ENCODE measurements around the gene NR1D1. TPM values are rescaled to one million over a fixed set of nuclear protein-coding genes. Genes with fewer than 3 reads are reported as not detected.

Gene NR1D1
- total RNA-seq, 1 donor from 2014 or later, result 6.6 TPM

GRCh38 chr17:40074871-40075200 is 25.6 kb downstream of the NR1D1 start:
- H3K4me3 Mint-ChIP-seq (ENCODE audit: low read depth), result no peak overlapping the region
- DNase-seq (ENCODE audit: low spot score), result no peak
- H3K27me3 Mint-ChIP-seq (ENCODE audit: low read depth), result no peaks in the 10 kb centered on the region
- intact Hi-C loops (cut with micrococcal nuclease), result loop anchor here (1.0 kb wide), 1 partner anchor 62 kb away; no protein-coding TSS in a partner anchor
- H3K4me1 Mint-ChIP-seq (ENCODE audit: low read depth), result peaks cover 12% of the 10 kb centered on the region
- no peaks in the 10 kb centered on the region for H3K9me3 Mint-ChIP-seq
- no peaks in the 10 kb centered on the region for H3K36me3 Mint-ChIP-seq (ENCODE audit: low read depth)
- no peak overlapping the region for H3K27ac Mint-ChIP-seq

DNA sequence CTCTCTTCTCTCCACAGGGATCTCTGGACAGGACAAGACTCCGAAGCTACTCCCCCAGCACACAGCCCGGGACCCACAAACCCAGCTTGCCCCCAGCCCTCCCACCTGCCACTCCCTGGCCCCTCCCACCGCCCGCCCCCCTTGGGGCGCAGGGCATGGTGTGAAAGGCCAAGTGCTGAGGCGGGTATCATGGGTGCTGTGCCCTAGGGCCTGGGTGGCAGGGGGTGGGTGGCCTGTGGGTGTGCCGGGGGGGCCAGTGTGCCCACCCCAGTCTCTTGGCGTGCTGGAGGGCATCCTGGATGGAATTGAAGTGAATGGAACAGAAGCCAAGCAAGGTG is 26.2 kb downstream of the NR1D1 start:
- Mint-ChIP-seq H3K27me3 (ENCODE audit: low read depth) (no peaks in the 10 kb centered on the region), H3K27ac (no peak overlapping the region), H3K4me1 (ENCODE audit: low read depth) (peaks cover 19% of the 10 kb centered on the region), H3K36me3 (ENCODE audit: low read depth) (no peaks in the 10 kb centered on the region), H3K4me3 (ENCODE audit: low read depth) (no peak overlapping the region), H3K9me3 (no peaks in the 10 kb centered on the region)
- DNase-seq (ENCODE audit: low spot score), result no peak
- intact Hi-C loops (cut with micrococcal nuclease), result no loop called here

DNA sequence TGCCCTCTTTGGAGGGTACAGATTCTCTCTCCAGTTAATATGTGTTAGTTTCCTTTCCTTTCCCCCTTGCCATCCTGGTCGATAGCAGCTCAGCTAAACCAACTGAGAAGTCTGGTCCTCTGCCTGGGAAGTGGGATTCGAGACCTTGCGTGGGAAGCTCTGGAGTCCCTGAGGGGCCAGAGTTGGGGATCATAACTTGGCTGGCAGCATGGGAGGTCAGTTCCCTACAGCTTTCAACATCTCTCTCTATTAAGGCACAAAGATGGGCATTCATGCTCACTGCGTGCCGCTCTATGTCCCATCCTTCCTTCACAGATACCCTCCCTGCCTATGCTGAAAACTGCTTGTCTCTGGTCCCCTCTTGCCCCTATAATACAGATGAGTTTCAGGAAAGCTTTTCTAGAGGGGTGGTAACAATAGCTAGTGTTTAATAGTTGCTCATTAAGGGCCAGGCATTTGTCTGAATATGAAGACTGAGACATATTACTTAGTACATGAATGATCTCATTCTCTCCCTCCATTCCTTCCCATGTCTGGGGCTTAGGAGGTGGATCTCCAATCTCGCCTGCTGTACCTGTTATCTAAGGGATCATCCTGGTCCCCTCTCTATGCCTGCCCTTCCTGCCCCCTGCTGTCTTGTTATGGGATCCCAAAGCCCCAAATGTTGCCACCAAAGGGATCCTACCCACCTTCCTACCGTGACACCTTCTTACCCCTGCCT is 26.8 kb downstream of the NR1D1 start:
- no peaks in the 10 kb centered on the region for H3K9me3 Mint-ChIP-seq
- DNase-seq (ENCODE audit: low spot score), result no peak
- H3K27ac Mint-ChIP-seq, result no peak overlapping the region
- peaks cover 24% of the 10 kb centered on the region for H3K4me1 Mint-ChIP-seq (ENCODE audit: low read depth)
- H3K4me3 Mint-ChIP-seq (ENCODE audit: low read depth), result no peak overlapping the region
- intact Hi-C loops (cut with micrococcal nuclease), result no loop called here
- no peaks in the 10 kb centered on the region for H3K36me3 Mint-ChIP-seq (ENCODE audit: low read depth)
- H3K27me3 Mint-ChIP-seq (ENCODE audit: low read depth), result no peaks in the 10 kb centered on the region

- H3K9me3 Mint-ChIP-seq, result no peaks in the 10 kb centered on the region
- H3K36me3 Mint-ChIP-seq (ENCODE audit: low read depth), result no peaks in the 10 kb centered on the region
- H3K27ac Mint-ChIP-seq, result no peak overlapping the region
- peaks cover 29% of the 10 kb centered on the region for H3K4me1 Mint-ChIP-seq (ENCODE audit: low read depth)
- DNase-seq (ENCODE audit: low spot score), result no peak
- no peaks in the 10 kb centered on the region for H3K27me3 Mint-ChIP-seq (ENCODE audit: low read depth)
- no peak overlapping the region for H3K4me3 Mint-ChIP-seq (ENCODE audit: low read depth)
- intact Hi-C loops (cut with micrococcal nuclease), result no loop called here
These were observed 27.5 kb downstream of the NR1D1 start for GRCh38 chr17:40072735-40073346.

DNA sequence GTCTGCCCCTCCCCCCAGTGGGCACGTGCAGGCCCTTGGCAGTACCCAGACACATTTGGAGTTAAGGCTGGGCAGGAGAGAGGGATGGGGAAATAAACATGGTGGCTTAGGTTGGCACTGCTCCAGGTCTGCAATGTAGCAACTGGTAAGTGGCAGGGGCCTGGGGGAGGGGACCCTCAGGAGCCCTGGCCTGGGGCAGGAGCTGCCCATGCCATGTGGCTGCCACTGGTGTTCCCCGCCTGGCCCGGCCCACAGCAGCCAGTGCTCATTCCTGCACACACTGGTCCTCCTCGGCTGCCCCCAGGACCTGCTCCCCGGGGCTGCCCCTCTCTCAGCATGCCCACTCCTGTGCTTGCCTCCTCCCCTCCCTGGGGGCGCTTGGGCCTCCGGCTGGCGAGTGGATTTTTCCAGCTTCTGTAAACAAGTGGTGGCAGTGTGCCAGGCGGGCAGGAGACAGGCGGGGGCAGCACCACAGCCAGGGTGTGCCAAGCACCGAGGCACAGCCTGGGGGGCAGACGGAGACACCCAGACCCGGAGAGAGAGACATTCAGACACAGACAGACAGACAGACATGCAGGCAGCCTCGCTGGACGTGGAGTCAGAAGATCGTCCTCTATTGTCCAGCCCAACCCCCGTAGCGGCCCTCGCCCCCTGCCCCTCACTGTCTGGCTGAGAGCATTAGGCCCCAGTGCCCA is 28.2 kb downstream of the NR1D1 start:
- Mint-ChIP-seq H3K4me1 (ENCODE audit: low read depth) (peaks cover 32% of the 10 kb centered on the region), H3K4me3 (ENCODE audit: low read depth) (no peak overlapping the region), H3K36me3 (ENCODE audit: low read depth) (no peaks in the 10 kb centered on the region), H3K27ac (no peak overlapping the region), H3K27me3 (ENCODE audit: low read depth) (no peaks in the 10 kb centered on the region), H3K9me3 (no peaks in the 10 kb centered on the region)
- intact Hi-C loops (cut with micrococcal nuclease), result no loop called here
- no peak for DNase-seq (ENCODE audit: low spot score)

DNA sequence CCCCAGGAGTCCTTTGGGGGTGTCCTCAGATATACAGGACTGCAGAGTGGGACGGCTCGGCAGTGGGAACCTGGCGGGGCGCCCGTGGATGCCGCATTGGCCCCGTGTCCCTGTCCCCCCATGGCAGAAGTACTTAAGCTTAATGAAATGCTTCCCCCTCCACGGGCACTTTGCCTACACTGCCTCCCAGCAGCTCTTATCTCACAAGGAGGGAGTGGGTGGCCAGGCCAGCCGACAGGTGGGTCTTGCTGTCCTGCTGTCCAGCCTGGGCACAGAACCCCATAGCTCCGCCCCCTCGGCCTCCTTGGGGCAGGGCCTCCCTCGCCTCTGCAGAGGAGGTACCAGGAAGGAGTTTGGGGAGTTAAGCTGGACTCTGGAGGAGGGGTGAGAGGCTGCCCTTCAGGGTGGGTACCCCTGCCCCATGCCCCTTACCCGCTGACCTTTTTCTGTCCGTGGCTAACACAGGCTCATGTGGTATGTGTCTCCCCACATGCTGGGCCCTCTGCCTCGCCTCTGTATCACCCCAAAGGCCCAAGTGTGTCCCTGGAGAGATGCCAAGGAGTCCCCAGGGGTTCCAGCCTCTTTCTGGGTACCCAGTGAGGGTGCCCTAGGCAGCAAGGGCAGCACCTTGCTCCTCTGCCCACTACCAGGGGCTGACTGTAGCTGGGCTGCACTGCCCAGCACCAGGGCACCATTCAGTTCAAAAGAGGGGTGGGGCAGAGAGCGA is 28.9 kb downstream of the NR1D1 start:
- H3K9me3 Mint-ChIP-seq, result no peaks in the 10 kb centered on the region
- H3K27ac Mint-ChIP-seq, result no peak overlapping the region
- intact Hi-C loops (cut with micrococcal nuclease), result no loop called here
- H3K36me3 Mint-ChIP-seq (ENCODE audit: low read depth), result no peaks in the 10 kb centered on the region
- no peak overlapping the region for H3K4me3 Mint-ChIP-seq (ENCODE audit: low read depth)
- H3K27me3 Mint-ChIP-seq (ENCODE audit: low read depth), result no peaks in the 10 kb centered on the region
- peaks cover 32% of the 10 kb centered on the region for H3K4me1 Mint-ChIP-seq (ENCODE audit: low read depth)
- DNase-seq (ENCODE audit: low spot score), result no peak

- Mint-ChIP-seq H3K36me3 (ENCODE audit: low read depth) (no peaks in the 10 kb centered on the region), H3K27ac (no peak overlapping the region), H3K9me3 (no peaks in the 10 kb centered on the region), H3K4me3 (ENCODE audit: low read depth) (no peak overlapping the region), H3K4me1 (ENCODE audit: low read depth) (peaks cover 29% of the 10 kb centered on the region), H3K27me3 (ENCODE audit: low read depth) (no peaks in the 10 kb centered on the region)
- intact Hi-C loops (cut with micrococcal nuclease), result no loop called here
- DNase-seq (ENCODE audit: low spot score), result no peak
These were observed 29.6 kb downstream of the NR1D1 start for GRCh38 chr17:40070709-40071312.

DNA sequence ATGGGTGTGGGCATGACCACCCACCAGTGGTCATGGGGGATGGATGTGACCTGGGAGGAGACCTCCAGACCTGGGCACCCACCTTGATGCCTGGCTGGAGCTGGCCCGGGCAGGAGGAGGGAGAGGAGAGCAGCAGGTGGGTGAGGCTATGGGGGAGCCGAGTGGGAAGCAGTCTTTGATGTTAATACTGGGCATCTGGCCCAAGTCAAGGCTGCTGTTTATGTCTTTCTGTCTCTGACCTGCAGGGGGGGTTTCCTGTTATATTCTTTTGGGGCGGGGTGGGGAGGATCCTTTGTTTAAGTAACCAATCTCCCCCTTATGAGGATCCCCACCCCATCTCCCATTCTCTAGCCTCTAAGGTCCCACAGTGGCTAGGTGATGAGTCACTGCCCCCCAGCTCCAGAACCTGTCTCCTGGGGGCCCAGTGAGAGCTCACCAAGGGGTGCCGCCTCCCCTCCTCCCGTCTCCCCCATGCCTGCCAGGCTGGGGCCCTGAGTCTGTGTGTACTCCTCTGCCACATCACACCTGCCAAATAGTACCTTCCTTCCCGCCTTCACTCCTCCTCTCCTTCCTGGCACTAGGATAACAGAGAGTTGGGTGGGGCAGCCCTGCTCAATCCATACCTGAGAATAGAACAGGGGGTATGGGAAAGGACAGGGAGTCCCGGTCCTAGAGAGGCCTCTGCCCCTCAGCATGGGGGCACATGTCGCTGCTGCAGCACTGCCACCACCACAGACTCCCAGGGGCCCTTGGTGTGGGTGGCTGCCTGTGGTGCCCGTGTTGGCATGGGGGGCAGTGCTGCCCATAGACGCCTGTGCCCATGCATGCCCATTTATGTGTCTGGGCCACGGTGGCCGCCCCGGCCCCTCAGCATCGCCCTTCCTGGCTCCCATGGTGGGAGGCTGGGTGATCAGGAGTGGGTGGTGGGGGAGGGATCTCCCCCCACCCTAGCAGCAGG is 30.4 kb downstream of the NR1D1 start:
- Mint-ChIP-seq H3K9me3 (no peaks in the 10 kb centered on the region), H3K27ac (peak overlapping the region; percentile 31), H3K36me3 (ENCODE audit: low read depth) (no peaks in the 10 kb centered on the region)

DNA sequence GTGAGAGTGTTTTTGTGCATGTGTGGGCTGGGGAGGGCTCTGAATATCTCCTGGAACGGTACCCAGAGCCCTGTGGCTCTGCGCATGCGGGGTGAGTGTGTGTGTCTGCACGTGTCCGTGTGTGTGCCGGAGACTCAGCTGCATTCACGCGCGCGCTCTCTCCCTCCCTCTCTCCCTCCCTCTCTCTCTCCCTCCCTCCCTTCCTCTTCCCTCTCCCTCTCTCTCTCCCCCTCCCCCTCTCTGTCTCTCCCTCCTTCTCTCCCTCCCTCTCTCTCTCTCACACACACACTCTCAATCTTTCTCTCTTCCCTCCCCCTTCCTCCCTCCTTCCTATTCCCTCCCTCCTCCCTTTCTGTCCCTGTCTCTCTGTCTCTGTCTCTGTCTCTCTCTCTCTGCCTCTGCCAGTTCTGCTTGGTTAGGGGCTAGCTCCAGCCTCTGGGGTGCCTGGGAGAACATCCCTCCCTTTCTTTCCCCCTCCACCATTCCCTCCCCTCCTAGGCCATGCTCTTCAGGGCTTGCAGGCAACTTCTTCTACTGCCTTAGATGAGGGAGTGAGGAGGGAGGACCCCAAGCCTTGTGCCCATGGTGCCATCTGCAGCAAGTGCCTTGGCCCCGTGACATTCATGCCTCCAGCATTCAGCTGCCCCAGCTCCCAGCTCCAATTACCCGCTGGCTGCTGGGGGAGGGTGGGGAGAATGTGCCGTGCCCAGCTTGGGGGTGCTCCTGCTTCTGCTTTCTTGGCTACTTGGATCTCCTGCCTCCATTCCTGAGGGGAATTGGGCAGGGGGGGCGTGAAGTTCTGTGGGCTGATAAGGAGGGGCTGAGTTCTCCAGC is 31.3 kb downstream of the NR1D1 start:
- peak; percentile 63 for DNase-seq (ENCODE audit: low spot score)
- Mint-ChIP-seq H3K27me3 (ENCODE audit: low read depth) (no peaks in the 10 kb centered on the region), H3K9me3 (no peaks in the 10 kb centered on the region), H3K4me1 (ENCODE audit: low read depth) (peaks cover 24% of the 10 kb centered on the region), H3K27ac (peak overlapping the region; percentile 68), H3K4me3 (ENCODE audit: low read depth) (peak overlapping the region; percentile 69), H3K36me3 (ENCODE audit: low read depth) (no peaks in the 10 kb centered on the region)
- intact Hi-C loops (cut with micrococcal nuclease), result loop anchor here (2.0 kb wide), 1 partner anchor 42 kb away; no protein-coding TSS in a partner anchor

More for the DNA sequence above, 30.4 kb downstream of the NR1D1 start:
- Mint-ChIP-seq H3K27me3 (ENCODE audit: low read depth) (no peaks in the 10 kb centered on the region), H3K4me1 (ENCODE audit: low read depth) (peaks cover 24% of the 10 kb centered on the region), H3K4me3 (ENCODE audit: low read depth) (peak overlapping the region; percentile 6)
- DNase-seq (ENCODE audit: low spot score), result no peak
- intact Hi-C loops (cut with micrococcal nuclease), result loop anchor here (2.0 kb wide), 1 partner anchor 43 kb away; no protein-coding TSS in a partner anchor

DNA sequence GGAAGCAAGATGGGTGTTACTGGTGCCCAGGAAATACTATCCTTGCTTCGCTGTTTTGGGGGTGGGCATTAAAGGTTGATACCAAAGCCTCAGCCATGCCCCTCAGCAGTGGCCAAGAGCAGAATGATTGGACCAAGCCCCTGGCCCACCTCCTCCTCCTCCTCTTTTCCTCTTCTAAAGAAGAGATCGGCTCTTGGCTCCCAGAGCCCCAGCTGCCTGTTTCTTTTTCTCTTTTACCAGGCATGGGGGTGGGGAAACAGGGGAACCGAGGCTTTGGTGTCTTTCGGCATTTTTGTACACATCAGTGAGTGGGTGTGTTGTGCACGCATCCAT is 31.8 kb downstream of the NR1D1 start:
- H3K36me3 Mint-ChIP-seq (ENCODE audit: low read depth), result no peaks in the 10 kb centered on the region

GRCh38 chr17:40068129-40068581 is 32.2 kb downstream of the NR1D1 start:
- H3K27me3 Mint-ChIP-seq (ENCODE audit: low read depth), result no peaks in the 10 kb centered on the region
- no peak overlapping the region for H3K4me3 Mint-ChIP-seq (ENCODE audit: low read depth)
- peaks cover 29% of the 10 kb centered on the region for H3K4me1 Mint-ChIP-seq (ENCODE audit: low read depth)
- H3K27ac Mint-ChIP-seq, result peak overlapping the region; percentile 68
- no peak for DNase-seq (ENCODE audit: low spot score)
- intact Hi-C loops (cut with micrococcal nuclease), result loop anchor here (2.0 kb wide), 1 partner anchor 41 kb away; no protein-coding TSS in a partner anchor
- H3K9me3 Mint-ChIP-seq, result no peaks in the 10 kb centered on the region
- no peaks in the 10 kb centered on the region for H3K36me3 Mint-ChIP-seq (ENCODE audit: low read depth)

More for the DNA sequence above, 31.8 kb downstream of the NR1D1 start:
- no peak for DNase-seq (ENCODE audit: low spot score)
- intact Hi-C loops (cut with micrococcal nuclease), result loop anchor here (2.0 kb wide), 1 partner anchor 42 kb away; no protein-coding TSS in a partner anchor
- H3K9me3 Mint-ChIP-seq, result no peaks in the 10 kb centered on the region
- peaks cover 27% of the 10 kb centered on the region for H3K4me1 Mint-ChIP-seq (ENCODE audit: low read depth)
- no peaks in the 10 kb centered on the region for H3K27me3 Mint-ChIP-seq (ENCODE audit: low read depth)
- peak overlapping the region; percentile 69 for H3K4me3 Mint-ChIP-seq (ENCODE audit: low read depth)
- H3K27ac Mint-ChIP-seq, result peak overlapping the region; percentile 68
